Measurements from ENCODE around the gene DSCAML1.

The DSCAML1 gene

DNA sequence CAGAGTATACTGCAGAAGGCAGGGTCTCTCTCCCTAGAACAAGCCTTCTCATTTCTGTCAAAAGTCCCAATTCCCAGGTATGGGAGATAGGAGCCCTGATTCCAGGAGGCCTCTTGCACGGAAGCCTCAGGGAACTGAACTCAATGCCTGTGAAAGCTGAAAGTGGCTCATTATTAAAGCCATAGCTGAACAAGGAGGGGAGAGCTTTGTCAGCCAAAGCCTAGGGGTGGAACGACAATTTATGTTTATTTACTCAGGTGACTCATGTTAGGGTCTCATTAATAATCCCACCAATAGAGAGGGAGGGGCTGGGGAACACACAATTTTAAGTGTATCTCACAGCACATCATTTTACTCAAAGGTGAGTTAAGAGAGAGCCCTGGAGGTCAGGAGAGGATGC lies 44.9 kb downstream of the DSCAML1 start:
- no peak for DNase-seq

- no peak for DNase-seq
Measured at GRCh38 chr11:117750916-117751662, 45.9 kb downstream of the DSCAML1 start.

GRCh38 chr11:117750357-117750756 lies 46.7 kb downstream of the DSCAML1 start:
- DNase-seq: no peak

- DNase-seq: no peak
Measured at GRCh38 chr11:117749541-117749910, 47.5 kb downstream of the DSCAML1 start.

- DNase-seq: no peak
Measured at GRCh38 chr11:117748771-117749540, 48.1 kb downstream of the DSCAML1 start.

- DNase-seq: no peak
Measured at GRCh38 chr11:117747892-117748291, 49.1 kb downstream of the DSCAML1 start.

DNA sequence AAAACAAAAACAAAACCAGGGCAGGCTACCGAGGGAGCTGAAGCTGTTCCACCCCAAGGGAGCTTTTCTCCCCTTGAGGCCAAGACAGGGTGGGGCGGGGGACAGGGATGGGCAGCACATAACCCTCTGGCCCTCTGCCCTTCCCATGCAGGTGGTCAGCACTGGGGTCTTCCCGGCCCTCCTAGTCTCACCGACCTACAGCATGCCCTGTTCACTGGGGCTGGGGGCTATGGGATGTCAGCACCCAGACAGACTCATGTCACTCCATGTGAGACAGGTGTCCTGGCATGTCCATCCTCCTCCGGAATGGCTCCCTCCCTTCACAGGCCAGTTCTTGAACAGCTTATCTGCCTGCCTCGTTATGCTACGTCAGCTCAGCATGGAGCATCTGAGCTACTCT lies 51.7 kb downstream of the DSCAML1 start:
- DNase-seq: no peak

DNA sequence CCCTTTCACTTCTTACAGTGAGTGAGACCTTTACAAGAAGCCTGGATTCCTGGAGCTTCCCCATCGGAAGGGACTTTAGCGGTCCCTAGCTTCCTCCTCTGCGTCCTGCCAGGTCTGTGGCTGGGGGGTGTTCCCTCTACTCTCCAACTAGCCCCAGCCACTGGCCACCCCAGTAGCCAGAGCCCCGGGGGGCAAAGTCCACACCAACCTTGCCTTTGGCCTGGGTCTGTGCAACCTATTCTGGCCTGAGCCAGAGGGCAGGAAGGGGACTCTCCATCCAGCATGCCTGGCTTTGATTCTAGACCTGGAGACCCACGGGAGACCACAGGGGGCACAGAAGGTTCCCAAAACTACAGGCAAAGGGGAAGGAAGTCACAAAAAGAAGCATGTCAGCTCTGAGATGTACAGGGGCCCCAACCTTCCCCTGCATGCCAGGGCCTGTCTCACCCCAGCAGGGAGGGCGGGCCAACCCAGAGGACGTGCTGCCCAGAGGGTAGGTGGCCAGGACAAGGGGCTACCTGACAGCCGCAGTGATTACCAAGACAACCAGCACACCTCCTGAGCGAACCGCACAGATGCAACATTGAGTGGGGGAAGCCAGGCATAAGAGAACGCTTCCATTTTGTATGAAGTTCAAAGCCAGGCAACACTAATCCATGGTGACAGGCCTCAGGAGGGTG lies 52.4 kb downstream of the DSCAML1 start:
- no peak for DNase-seq

GRCh38 chr11:117743121-117743815 lies 53.7 kb downstream of the DSCAML1 start:
- DNase-seq: no peak

DNA sequence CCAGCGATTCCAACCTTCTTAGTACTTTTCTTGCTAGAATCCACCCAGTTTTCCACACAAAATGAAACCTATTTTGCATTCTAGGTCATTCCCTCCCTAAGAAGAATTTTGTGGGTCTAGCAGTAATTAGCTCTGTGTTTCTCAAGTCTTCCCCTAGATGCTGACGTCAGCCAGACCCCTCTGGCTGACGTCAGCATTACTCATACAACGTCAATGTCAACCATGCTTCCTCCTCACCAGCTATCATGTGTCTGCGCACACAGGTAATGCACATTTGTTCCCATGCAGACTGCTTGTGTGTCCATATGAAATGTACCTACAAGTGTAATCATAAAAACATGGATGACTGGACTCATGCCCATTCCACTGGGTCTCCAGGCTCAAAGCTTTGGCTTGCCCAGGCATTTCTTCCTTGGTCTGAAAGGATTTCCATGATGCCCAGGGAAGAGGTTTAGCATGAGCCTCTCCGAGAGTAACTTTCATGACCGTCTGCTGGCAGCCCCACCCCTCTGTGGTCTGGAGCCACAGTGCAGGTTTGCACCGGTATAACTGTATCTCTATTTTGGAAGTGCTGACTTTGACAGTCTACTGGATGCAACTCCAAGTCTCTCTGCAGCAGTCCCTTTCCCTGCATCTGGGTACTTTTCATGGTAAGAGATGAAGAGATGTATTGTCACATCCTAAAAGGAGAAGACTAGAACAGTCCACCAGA lies 58.6 kb downstream of the DSCAML1 start:
- no peak for DNase-seq

DNA sequence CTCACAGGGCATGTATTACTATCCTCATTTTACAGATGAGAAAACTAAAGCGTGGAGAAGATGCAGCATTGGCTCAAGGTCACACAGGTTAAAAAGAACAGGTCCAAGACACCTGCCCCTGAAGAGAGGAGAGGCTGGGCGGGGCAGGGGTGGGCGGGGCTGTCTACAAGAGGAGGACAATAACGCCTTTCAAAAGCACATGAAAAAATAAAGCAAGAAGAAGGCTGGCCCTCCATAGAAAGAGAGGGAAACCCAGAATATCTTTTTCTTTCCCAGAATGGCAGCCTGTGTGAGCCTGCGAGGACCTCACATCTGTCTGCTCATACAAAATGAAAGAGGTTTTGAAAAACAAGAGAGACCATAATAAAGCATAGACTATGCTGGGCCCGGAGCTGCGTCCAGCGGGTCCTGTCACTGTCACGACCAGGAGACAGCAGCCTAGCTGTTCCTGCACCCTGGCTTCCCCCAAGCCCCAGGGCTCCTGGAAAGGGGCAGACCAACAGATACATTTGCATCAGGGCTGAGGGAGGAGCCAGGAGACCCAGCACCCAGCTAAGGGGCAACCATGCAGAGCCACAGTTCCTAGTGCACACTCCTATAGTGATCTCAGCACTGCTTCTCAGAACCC lies 61.6 kb downstream of the DSCAML1 start:
- DNase-seq: no peak

DNA sequence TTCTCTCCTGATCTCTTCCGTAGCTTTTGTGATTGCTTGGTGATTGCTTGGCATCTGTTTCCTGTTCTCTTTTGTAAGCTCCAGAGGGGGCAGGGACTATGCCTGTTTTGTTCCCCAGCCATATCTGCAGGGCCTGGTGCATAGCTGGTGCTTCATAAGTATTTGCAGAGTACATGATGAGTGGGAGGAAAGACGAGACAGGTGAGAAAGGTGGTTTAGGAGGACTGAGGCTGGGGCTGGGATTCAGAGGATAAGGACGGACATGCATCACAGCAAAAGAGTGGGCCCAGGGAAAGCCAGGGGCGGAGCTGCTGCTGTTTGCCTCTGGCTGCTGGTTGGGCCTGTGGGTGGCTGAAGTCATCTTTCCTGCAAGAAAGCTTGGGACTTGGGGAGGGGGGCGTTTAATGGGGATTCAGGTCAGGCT lies 62.4 kb downstream of the DSCAML1 start:
- no peak for DNase-seq

GRCh38 chr11:117733316-117733715 lies 63.7 kb downstream of the DSCAML1 start:
- no peak for DNase-seq

- DNase-seq: no peak
Measured at GRCh38 chr11:117731722-117732290, 65.2 kb downstream of the DSCAML1 start.

- DNase-seq: no peak
Measured at GRCh38 chr11:117730208-117730800, 66.7 kb downstream of the DSCAML1 start.

GRCh38 chr11:117725048-117725734 lies 71.8 kb downstream of the DSCAML1 start:
- DNase-seq: no peak

DNA sequence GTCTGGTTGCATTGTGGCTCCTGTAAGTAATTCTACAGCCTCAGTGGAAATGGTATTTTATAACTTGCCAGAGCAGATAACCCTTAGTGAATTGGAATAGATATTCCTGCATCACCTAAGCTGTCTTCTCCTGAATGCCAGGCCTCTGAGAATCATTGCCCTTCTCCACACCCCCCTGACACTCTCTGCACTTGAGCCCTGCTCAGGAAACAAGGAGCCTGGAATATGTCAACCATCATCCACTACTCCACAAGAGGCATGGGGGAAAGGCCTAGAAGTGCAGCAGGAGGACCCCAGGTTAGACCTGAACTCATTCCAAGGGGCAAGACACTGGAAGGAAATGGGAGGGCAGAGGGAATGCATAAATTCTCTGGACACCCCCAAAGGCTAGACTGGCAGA lies 72.4 kb downstream of the DSCAML1 start:
- no peak for DNase-seq

GRCh38 chr11:117724104-117724503 lies 72.9 kb downstream of the DSCAML1 start:
- no peak for DNase-seq

DNA sequence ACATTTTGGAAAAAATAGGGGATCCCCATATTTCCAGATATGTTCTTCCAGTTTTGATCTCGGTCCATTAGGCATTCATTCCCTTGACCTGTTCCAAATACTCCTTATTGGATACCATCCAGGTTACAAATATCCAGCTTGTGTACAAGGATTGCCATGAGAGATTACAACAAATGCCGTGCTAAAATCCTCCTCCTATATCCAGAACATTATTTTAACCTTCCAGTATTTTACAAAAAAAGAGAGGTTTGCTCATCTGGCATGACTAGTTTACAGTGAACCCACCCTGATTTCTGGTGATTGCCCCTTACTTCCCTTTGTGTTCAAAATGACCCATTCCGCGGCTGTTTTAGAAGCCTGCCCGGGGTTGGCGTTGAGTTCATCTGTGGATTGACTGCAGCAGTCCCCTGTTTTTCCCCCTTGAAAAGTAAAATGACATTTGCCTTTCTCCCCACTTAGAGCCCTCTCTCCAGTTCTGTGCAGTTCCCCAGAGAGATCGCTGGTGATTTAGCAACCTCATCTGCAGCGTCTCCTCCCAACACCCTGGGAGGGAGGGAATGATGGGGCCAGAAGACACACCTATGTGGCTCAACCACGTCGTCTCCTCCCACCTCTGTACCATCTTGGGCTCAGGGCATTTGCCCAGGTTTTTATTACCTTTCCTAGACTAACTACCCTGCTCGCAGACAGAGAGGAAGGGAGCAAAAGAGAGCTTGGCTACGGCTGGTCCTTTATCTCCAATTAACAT lies 73.6 kb downstream of the DSCAML1 start:
- no peak for DNase-seq

DNA sequence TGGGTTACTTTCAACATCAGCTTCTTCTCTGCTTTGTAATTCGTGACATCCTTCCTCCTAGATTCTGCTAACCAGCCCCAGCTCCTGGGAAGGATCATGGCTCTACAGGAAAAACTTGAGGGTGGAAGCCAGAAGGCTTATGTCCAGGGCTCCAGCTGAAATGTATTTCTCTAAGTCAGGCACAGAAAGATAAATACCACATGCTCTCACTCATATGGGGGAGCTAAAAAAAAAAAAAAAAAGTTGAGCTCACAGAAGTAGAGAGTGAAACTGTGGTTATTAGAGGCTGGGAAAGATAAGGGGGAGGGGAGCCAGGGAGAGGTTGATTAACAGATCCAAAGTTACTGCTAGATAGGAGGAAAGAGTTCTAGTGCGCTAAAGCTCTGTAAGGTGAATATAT lies 74.9 kb downstream of the DSCAML1 start:
- no peak for DNase-seq

All from CD4-positive, alpha-beta T cell treated with Interleukin-17A for 1 hour (primary cell).